Measurements from ENCODE around the gene TMEM81.

The TMEM81 gene

DNA sequence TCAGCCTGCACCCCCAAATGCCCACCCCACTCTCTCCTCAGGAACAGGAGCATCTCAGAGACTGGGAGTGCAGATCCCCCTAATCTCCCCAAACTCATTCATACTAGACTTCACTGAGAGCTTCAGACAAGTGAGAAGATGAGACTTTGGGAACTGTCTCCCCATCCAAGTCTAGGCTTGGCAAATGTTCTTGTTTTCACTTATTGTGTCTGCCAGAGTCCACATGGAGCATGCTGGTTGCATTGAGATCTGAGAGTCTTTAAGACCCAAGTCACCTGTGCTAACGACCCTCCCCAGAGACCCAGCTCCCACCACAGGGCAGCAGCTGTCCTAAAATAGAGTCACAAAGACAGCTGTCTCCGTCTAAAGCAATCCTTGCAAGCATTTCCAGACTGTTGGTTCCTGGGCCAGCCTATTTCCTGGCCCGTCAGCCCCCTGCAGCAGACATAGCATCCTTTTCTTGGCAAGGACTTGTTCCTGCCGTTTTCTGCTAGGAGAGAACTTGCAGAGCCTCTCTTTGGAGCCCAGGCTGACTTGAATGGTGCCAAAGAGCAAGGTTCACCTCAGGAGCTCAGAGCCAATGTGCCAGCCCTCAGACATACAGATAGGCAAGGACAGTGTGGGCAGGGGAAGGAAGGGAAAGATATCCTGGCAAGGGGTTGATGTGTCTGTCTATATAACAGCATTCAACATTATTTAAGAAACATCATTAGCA lies 43.1 kb downstream of the TMEM81 start:
- Histone ChIP-seq H3K36me3 (ENCODE audit: control insufficient read depth, insufficient read depth, low read length) (no peaks in the 10 kb centered on the region), H3K9me3 (ENCODE audit: control insufficient read depth, low read length) (no peaks in the 10 kb centered on the region), H3K27me3 (ENCODE audit: control insufficient read depth, insufficient read depth, low read length, poor library complexity, severe bottlenecking) (peaks cover 59% of the 10 kb centered on the region), H3K27ac (ENCODE audit: insufficient read depth, low read depth, low read length, poor library complexity, severe bottlenecking) (no peak overlapping the region), H3K4me3 (ENCODE audit: insufficient read depth, low read depth, low read length) (no peak overlapping the region), H3K4me1 (ENCODE audit: control insufficient read depth, insufficient read depth, low read length) (peaks cover 22% of the 10 kb centered on the region)
- 77 to 81% methylated on average over 4 of the region's 4 CpGs for WGBS, 2 experiments

DNA sequence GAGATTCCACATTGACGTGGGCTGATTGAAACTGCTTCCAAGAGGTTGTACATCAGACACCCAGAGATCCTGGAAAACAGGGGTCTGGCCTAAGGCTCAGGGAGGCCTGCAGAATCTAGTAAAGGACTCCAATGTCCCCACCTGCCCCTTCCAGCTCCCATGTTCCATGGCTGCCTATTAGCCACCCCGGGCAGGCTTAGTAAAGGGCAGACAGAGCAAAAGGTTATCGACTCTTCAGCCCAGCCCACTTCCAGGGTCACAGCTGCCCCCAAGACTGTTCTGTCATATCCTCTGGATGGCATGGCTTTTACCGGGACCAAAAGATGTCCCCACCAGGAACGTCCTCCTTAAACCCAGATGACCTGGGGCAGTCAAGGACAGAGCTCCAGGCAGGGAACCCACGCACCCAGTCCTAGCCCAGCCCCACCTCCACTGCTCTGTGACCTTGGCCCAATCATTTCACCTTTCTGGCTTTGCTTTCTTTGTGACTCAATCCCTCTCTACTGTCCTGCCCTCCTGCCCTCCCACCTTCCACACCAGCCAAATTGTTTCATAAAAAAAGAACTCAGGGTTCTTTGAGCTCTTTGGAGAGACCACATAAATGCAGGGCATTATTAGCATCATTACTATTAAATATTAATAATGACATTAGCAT lies 46.0 kb downstream of the TMEM81 start:
- H3K27me3 ChIP-seq (ENCODE audit: control insufficient read depth, insufficient read depth, low read length, poor library complexity, severe bottlenecking) = peaks cover 31% of the 10 kb centered on the region
- no peaks in the 10 kb centered on the region for H3K36me3 ChIP-seq (ENCODE audit: control insufficient read depth, insufficient read depth, low read length)
- no peaks in the 10 kb centered on the region for H3K9me3 ChIP-seq (ENCODE audit: control insufficient read depth, low read length)
- peaks cover 2% of the 10 kb centered on the region for H3K4me1 ChIP-seq (ENCODE audit: control insufficient read depth, insufficient read depth, low read length)
- no peak overlapping the region for H3K27ac ChIP-seq (ENCODE audit: insufficient read depth, low read depth, low read length, poor library complexity, severe bottlenecking)
- H3K4me3 ChIP-seq (ENCODE audit: insufficient read depth, low read depth, low read length) = no peak overlapping the region
- 89 to 90% methylated on average over 6 of the region's 6 CpGs for WGBS, 2 experiments

- 93 to 96% methylated on average over 9 of the region's 9 CpGs for WGBS, 2 experiments
- H3K4me3 ChIP-seq (ENCODE audit: insufficient read depth, low read depth, low read length) = no peak overlapping the region
- peaks cover 23% of the 10 kb centered on the region for H3K27me3 ChIP-seq (ENCODE audit: control insufficient read depth, insufficient read depth, low read length, poor library complexity, severe bottlenecking)
- H3K36me3 ChIP-seq (ENCODE audit: control insufficient read depth, insufficient read depth, low read length) = no peaks in the 10 kb centered on the region
- H3K27ac ChIP-seq (ENCODE audit: insufficient read depth, low read depth, low read length, poor library complexity, severe bottlenecking) = no peak overlapping the region
- no peaks in the 10 kb centered on the region for H3K4me1 ChIP-seq (ENCODE audit: control insufficient read depth, insufficient read depth, low read length)
- H3K9me3 ChIP-seq (ENCODE audit: control insufficient read depth, low read length) = no peaks in the 10 kb centered on the region
These were observed 46.7 kb downstream of the TMEM81 start for GRCh38 chr1:205037539-205037938.

All from ectodermal cell (in vitro differentiated cells).